Measurements from ENCODE around the gene TK2. TPM values are rescaled to one million over a fixed set of nuclear protein-coding genes. Genes with fewer than 3 reads are reported as not detected.
"Not testable (repeated sequence)": the region's sequence is repeated elsewhere in the genome, so short reads cannot be mapped to it uniquely, and the experiment has no call there.

Gene TK2
- polyA plus RNA-seq, 3 donors: 32.3 to 37.6 (median 35.8) TPM

GRCh38 chr16:66471716-66472393 lies 78.1 kb downstream of the TK2 start:
- no peak for DNase-seq (ENCODE audit: low read depth in 3 of 3, low spot score in 2 of 3)

- no peak for DNase-seq (ENCODE audit: low read depth in 3 of 3, low spot score in 2 of 3)
These were observed 78.7 kb downstream of the TK2 start for GRCh38 chr16:66471264-66471663.

GRCh38 chr16:66470556-66470955 lies 79.4 kb downstream of the TK2 start:
- DNase-seq (ENCODE audit: low read depth in 3 of 3, low spot score in 2 of 3): no peak

GRCh38 chr16:66469947-66470546 lies 79.9 kb downstream of the TK2 start:
- no peak for DNase-seq (ENCODE audit: low read depth in 3 of 3, low spot score in 2 of 3)

- no peak for DNase-seq (ENCODE audit: low read depth in 3 of 3, low spot score in 2 of 3)
These were observed 80.5 kb downstream of the TK2 start for GRCh38 chr16:66469291-66469946.

GRCh38 chr16:66468321-66468965 lies 81.5 kb downstream of the TK2 start:
- no peak for DNase-seq (ENCODE audit: low read depth in 3 of 3, low spot score in 2 of 3)

GRCh38 chr16:66467611-66468010 lies 82.3 kb downstream of the TK2 start:
- DNase-seq (ENCODE audit: low read depth in 3 of 3, low spot score in 2 of 3): no peak

- DNase-seq (ENCODE audit: low read depth in 3 of 3, low spot score in 2 of 3): not testable (repeated sequence)
These were observed 83.3 kb downstream of the TK2 start for GRCh38 chr16:66466636-66467035.

- not testable (repeated sequence) for DNase-seq (ENCODE audit: low read depth in 3 of 3, low spot score in 2 of 3)
These were observed 84.0 kb downstream of the TK2 start for GRCh38 chr16:66465946-66466345.

GRCh38 chr16:66462912-66463311 lies 87.0 kb downstream of the TK2 start:
- no peak for DNase-seq (ENCODE audit: low read depth in 3 of 3, low spot score in 2 of 3)

GRCh38 chr16:66460703-66461102 lies 89.2 kb downstream of the TK2 start:
- no peak for DNase-seq (ENCODE audit: low read depth in 3 of 3, low spot score in 2 of 3)

GRCh38 chr16:66459878-66460277 lies 90.0 kb downstream of the TK2 start:
- no peak for DNase-seq (ENCODE audit: low read depth in 3 of 3, low spot score in 2 of 3)

GRCh38 chr16:66458853-66459252 lies 91.1 kb downstream of the TK2 start:
- no peak for DNase-seq (ENCODE audit: low read depth in 3 of 3, low spot score in 2 of 3)

GRCh38 chr16:66458292-66458691 lies 91.6 kb downstream of the TK2 start:
- DNase-seq (ENCODE audit: low read depth in 3 of 3, low spot score in 2 of 3): no peak

Other genes with a start within 250 kb of the TK2 start
- gene CDH5, start 183.4 kb downstream of the TK2 start, polyA plus RNA-seq (ENCODE audit: insufficient read length in 3 of 3): 10 to 100 TPM; 62.7 to 68.8 (median 63.3) TPM
- 1 to 10 TPM in 1 of 3 donors, under 1 TPM in 2; 0.93 to 1.2 (median 0.96) TPM for gene BEAN1, start 122.8 kb downstream of the TK2 start, polyA plus RNA-seq (ENCODE audit: insufficient read length in 3 of 3)
- 10 to 100 TPM; 34.5 to 46.5 (median 46.4) TPM for gene CKLF, start 2.5 kb upstream of the TK2 start, polyA plus RNA-seq (ENCODE audit: insufficient read length in 3 of 3)
- gene CMTM1, start 16.3 kb upstream of the TK2 start, polyA plus RNA-seq (ENCODE audit: insufficient read length in 3 of 3): 1 to 10 TPM; 3.9 to 5.4 (median 4.8) TPM
- gene CMTM2, start 29.3 kb upstream of the TK2 start, polyA plus RNA-seq (ENCODE audit: insufficient read length in 3 of 3): under 1 TPM; 0.28 to 0.96 (median 0.41) TPM
- gene CMTM3, start 54.6 kb upstream of the TK2 start, polyA plus RNA-seq (ENCODE audit: insufficient read length in 3 of 3): 10 to 100 TPM; 58.7 to 64.0 (median 63.8) TPM
- gene CMTM4, start 146.6 kb upstream of the TK2 start, polyA plus RNA-seq (ENCODE audit: insufficient read length in 3 of 3): 10 to 100 TPM; 69.1 to 70.8 (median 69.4) TPM
- 100 to 1,000 TPM in 1 of 3 donors, 10 to 100 TPM in 2; 96.3 to 104 (median 97.4) TPM for gene DYNC1LI2, start 201.5 kb upstream of the TK2 start, polyA plus RNA-seq (ENCODE audit: insufficient read length in 3 of 3)